ENCODE data around the gene SERPINB12. TPM values are rescaled to one million over a fixed set of nuclear protein-coding genes. Genes with fewer than 3 reads are reported as not detected.
A peak's percentile ranks its signal among the peaks of the same experiment; 100 is the strongest.

The SERPINB12 gene
- total RNA-seq, 1 experiment from 2014 or later: not detected

DNA sequence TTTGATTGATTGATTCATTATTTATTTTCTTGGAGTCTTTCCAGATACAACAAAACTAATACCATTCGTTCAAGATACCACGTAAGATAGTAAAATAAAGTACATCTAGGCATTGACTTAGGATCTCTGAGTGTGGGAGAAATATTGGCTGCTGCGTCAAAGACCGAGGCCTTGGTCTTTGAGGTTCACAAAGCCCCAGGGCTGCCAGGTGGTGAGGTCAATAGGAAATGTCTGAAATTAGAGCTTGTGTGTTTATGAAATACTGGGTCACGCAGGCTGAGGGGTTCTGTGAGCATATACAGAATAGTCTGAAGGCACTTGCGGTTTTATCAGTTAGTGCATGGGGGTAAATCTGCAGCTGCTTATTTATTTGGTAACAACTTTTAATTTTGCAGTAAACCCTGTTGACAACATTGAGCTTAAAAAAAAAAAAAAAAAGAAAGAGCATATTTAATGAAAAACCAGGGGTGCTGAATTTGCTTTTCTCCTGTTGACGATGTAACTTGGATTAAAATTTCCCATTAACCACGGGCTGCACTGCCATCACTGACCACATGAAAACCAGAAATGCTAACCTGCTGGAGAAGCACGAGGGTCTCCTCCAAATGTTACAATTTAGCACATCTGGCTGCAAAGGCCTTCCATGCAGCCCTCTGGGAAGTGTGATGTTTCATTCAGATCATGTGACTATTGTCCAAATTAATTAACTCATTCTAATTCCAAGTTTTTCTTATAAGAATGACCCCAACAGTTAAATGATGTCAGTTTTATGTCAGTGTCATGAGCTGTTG, 27.1 kb upstream of the SERPINB12 start:
- no peak for DNase-seq (ENCODE audit: low read depth, low spot score)
- H3K9me3 ChIP-seq (ENCODE audit: control insufficient read depth, insufficient read depth, low read depth, low read length): no peaks in the 10 kb centered on the region
- no peak for ATAC-seq
- no peak overlapping the region for H3K27ac ChIP-seq (ENCODE audit: low read length)
- no peak overlapping the region for H3K4me3 ChIP-seq (ENCODE audit: low read depth in 2 of 2, low read length in 2 of 2)
- H3K4me1 ChIP-seq (ENCODE audit: control insufficient read depth, insufficient read depth, low read length): no peaks in the 10 kb centered on the region
- no peaks in the 10 kb centered on the region for H3K36me3 ChIP-seq (ENCODE audit: control insufficient read depth, insufficient read depth, low read length)
- ChIA-PET CTCF (interaction anchor here (0.6 kb wide), 1 partner anchor 866 kb away, joined by 4 read pairs; no protein-coding TSS in a partner anchor), POLR2A (no interaction called here)
- intact Hi-C loops (cut with micrococcal nuclease; ENCODE audit: unreplicated experiment): no loop called here
- no TSS peak for BruUV-seq (replicated peaks)
- no peaks in the 10 kb centered on the region for H3K27me3 ChIP-seq (ENCODE audit: control insufficient read depth, insufficient read depth, low read length)
- in situ Hi-C loops (cut with HindIII; ENCODE audit: low pct_unique_long_range_greater_than_20kb, low sequenced_read_pairs): no loop called here
- TF ChIP-seq TCF7L2 (IDR thresholded peaks at IDR 0.05; ENCODE audit: low read depth, low read length): no peak
- TF ChIP-seq POLR2AphosphoS5 (IDR thresholded peaks at IDR 0.05; ENCODE audit: low read depth, low read length): no peak
- TF ChIP-seq, protein P1, sequence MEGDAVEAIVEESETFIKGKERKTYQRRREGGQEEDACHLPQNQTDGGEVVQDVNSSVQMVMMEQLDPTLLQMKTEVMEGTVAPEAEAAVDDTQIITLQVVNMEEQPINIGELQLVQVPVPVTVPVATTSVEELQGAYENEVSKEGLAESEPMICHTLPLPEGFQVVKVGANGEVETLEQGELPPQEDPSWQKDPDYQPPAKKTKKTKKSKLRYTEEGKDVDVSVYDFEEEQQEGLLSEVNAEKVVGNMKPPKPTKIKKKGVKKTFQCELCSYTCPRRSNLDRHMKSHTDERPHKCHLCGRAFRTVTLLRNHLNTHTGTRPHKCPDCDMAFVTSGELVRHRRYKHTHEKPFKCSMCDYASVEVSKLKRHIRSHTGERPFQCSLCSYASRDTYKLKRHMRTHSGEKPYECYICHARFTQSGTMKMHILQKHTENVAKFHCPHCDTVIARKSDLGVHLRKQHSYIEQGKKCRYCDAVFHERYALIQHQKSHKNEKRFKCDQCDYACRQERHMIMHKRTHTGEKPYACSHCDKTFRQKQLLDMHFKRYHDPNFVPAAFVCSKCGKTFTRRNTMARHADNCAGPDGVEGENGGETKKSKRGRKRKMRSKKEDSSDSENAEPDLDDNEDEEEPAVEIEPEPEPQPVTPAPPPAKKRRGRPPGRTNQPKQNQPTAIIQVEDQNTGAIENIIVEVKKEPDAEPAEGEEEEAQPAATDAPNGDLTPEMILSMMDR (IDR thresholded peaks at IDR 0.05): peak; percentile 14; the same call in 1 of the 2 replicates

DNA sequence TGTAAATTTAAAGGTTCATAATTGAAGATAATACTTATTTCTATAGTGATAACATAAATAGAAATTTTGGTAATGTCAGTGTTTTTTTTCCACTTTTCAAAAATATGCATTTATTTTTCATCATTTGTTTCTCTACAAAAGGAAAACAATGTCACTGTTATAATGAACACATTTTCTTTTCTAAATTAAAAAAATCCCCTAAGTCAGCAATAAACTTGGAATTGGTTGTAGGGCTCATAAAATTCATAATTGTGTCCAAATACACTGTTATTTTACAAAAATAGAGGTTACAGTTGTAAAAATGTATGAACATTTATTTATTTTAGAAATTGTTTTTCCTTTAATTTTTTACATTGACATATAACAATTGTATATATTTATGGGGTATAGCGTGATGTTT, 26.4 kb upstream of the SERPINB12 start:
- no peaks in the 10 kb centered on the region for H3K4me1 ChIP-seq (ENCODE audit: control insufficient read depth, insufficient read depth, low read length)
- in situ Hi-C loops (cut with HindIII; ENCODE audit: low pct_unique_long_range_greater_than_20kb, low sequenced_read_pairs): no loop called here
- CTCF ChIA-PET: no interaction called here
- H3K27ac ChIP-seq (ENCODE audit: low read length): no peak overlapping the region
- H3K27me3 ChIP-seq (ENCODE audit: control insufficient read depth, insufficient read depth, low read length): no peaks in the 10 kb centered on the region
- no peaks in the 10 kb centered on the region for H3K36me3 ChIP-seq (ENCODE audit: control insufficient read depth, insufficient read depth, low read length)
- no peak for DNase-seq (ENCODE audit: low read depth, low spot score)
- TF ChIP-seq TCF7L2 (IDR thresholded peaks at IDR 0.05; ENCODE audit: low read depth, low read length) (no peak), SIN3A (IDR thresholded peaks at IDR 0.05; ENCODE audit: borderline replicate concordance, insufficient read depth, low read depth, low read length) (no peak), POLR2AphosphoS5 (IDR thresholded peaks at IDR 0.05; ENCODE audit: low read depth, low read length) (no peak)
- TF ChIP-seq, protein P1 (IDR thresholded peaks at IDR 0.05): no peak
- TF ChIP-seq, protein P2, sequence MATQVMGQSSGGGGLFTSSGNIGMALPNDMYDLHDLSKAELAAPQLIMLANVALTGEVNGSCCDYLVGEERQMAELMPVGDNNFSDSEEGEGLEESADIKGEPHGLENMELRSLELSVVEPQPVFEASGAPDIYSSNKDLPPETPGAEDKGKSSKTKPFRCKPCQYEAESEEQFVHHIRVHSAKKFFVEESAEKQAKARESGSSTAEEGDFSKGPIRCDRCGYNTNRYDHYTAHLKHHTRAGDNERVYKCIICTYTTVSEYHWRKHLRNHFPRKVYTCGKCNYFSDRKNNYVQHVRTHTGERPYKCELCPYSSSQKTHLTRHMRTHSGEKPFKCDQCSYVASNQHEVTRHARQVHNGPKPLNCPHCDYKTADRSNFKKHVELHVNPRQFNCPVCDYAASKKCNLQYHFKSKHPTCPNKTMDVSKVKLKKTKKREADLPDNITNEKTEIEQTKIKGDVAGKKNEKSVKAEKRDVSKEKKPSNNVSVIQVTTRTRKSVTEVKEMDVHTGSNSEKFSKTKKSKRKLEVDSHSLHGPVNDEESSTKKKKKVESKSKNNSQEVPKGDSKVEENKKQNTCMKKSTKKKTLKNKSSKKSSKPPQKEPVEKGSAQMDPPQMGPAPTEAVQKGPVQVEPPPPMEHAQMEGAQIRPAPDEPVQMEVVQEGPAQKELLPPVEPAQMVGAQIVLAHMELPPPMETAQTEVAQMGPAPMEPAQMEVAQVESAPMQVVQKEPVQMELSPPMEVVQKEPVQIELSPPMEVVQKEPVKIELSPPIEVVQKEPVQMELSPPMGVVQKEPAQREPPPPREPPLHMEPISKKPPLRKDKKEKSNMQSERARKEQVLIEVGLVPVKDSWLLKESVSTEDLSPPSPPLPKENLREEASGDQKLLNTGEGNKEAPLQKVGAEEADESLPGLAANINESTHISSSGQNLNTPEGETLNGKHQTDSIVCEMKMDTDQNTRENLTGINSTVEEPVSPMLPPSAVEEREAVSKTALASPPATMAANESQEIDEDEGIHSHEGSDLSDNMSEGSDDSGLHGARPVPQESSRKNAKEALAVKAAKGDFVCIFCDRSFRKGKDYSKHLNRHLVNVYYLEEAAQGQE (IDR thresholded peaks at IDR 0.05; ENCODE audit: insufficient read depth in 1 of 2, low read depth in 2 of 2, low read length in 1 of 2): no peak
- no TSS peak for BruUV-seq (replicated peaks)
- POLR2A ChIA-PET: no interaction called here
- H3K4me3 ChIP-seq (ENCODE audit: low read depth in 2 of 2, low read length in 2 of 2): no peak overlapping the region
- ATAC-seq: no peak
- H3K9me3 ChIP-seq (ENCODE audit: control insufficient read depth, insufficient read depth, low read depth, low read length): no peaks in the 10 kb centered on the region
- intact Hi-C loops (cut with micrococcal nuclease; ENCODE audit: unreplicated experiment): no loop called here
